ENCODE data around the gene PCSK4.

The PCSK4 gene

DNA sequence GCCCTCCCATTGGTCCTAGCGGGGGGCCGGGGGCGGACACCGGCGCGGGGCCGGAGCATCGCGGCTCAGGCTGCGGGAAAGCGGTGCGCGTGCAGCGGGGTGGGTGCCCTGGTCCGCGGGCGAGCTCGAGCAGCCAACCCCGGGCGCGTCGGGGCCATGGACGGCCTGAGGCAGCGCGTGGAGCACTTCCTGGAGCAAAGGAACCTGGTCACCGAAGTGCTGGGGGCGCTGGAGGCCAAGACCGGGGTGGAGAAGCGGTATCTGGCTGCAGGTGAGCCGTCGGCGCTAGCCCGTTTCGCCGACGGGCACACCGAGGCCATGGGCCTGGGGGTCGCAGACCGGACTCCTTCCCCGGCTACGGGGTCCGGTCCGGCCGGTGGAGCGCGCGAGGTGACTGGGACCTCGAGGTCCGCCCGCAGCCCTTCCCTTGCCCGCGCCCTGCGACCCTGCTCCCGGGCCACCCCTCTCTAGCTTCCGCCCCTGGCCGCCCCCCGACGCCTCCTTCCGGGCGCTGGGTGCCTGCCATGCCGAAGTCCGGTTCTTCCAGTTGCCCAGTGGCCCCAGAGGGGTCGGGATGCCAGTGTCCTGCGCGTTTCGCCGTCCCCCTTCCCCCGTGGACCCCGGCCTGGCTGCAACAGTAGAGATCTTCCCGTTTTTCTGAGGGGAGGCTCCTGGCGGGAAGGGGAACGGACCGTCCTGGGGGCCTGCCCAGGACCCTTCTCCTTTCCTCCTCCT is 1.1 kb upstream of the PCSK4 start, which contains the start of gene REEP6:
Gene REEP6, plus strand, starts transcription at position 68 of the 735 bp plus-strand sequence. Its CDS starts 89 bp downstream, at position 157.
- Histone ChIP-seq H3K4me1 (ENCODE audit: insufficient read depth, low read length) (peaks cover 6% of the 10 kb centered on the region), H3K9me3 (ENCODE audit: low read length) (no peaks in the 10 kb centered on the region)

DNA sequence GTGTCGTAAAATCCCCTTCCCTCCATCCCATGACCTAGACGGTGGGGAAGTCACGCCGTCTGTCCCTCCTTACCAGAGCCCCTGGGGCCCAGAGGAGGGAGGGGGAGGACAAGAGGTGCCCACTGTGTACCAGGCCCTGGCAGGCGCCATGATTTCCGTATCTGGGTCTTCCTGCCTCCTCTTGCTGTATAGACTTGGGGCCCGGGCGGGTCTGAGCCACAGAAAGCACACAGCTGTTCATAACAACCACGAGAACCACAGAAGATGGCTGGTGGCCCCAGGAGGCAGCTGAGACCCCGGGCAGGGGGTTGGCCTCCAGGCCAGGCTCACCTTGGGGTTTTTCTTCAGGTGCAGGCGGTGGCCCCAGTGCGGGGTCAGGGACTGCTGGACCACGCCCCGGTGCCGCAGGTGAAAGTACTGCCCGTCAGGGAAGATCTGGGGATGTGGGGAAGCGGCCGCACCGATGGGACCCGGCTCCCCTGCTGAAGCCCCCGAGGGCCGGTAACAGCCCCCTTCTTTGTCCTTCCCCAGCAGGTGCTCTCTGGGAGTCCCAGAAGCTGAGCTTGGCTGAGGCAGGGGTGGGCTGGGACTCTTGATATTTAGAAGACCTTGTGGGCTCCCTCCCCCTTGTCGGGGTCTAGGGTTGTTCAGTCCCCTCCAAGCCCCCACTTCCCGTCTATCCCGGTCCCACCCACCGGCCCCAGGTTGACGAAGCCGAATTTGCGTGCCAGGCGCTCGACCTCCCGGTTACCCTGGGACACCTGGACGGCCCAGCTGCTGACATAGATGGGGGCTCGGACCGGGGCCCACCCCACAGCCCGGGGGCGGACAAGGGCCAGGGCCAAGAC is 463 bp downstream of the PCSK4 start:
- Histone ChIP-seq H3K9me3 (ENCODE audit: low read length) (no peaks in the 10 kb centered on the region), H3K4me3 (ENCODE audit: low read depth in 1 of 2, low read length in 2 of 2) (peak overlapping the region; percentile 49 to 67), H3K36me3 (ENCODE audit: insufficient read depth, low read length) (no peaks in the 10 kb centered on the region), H3K9ac (ENCODE audit: low read length) (peak overlapping the region; percentile 9), H3K4me1 (ENCODE audit: insufficient read depth, low read length) (peaks cover 6% of the 10 kb centered on the region), H3K27me3 (ENCODE audit: control insufficient read depth in 1 of 2, insufficient read depth in 2 of 2, low read length in 2 of 2) (peaks cover 5 to 18% of the 10 kb centered on the region in 2 donors), H3K27ac (ENCODE audit: low read depth, low read length) (no peak overlapping the region)

More for the DNA sequence above, 1.1 kb upstream of the PCSK4 start, which contains the start of gene REEP6:
- no peak within 1 kb of the TSS for H3K27ac ChIP-seq (ENCODE audit: low read depth, low read length)
- H3K4me3 ChIP-seq (ENCODE audit: low read depth in 1 of 2, low read length in 2 of 2), result peak within 1 kb of the TSS; percentile 49 to 67
- no peaks in the 10 kb centered on the region for H3K36me3 ChIP-seq (ENCODE audit: insufficient read depth, low read length)
- H3K27me3 ChIP-seq (ENCODE audit: control insufficient read depth in 1 of 2, insufficient read depth in 2 of 2, low read length in 2 of 2), result peaks cover 5 to 24% of the 10 kb centered on the region in 2 donors
- H3K9ac ChIP-seq (ENCODE audit: low read length), result peak within 1 kb of the TSS; percentile 9

DNA sequence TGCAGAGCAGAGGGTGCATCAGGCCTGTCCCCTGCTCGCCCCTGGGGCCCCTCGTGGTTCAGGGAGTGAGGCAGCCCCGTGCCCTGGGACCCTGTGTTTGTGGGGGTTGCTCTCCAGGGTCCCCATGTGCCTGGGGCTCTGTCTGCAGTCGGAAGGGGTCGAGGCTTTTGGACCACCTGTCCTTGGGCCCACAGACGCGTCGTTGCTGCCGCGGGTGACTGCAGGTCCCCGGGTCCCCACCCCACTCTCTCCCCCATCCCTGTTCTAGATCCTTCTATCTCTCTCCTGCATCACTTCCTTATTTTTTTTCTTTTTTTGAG is 1.9 kb downstream of the PCSK4 start:
- Histone ChIP-seq H3K4me3 (ENCODE audit: low read depth in 1 of 2, low read length in 2 of 2) (no peak overlapping the region), H3K9ac (ENCODE audit: low read length) (no peak overlapping the region), H3K4me1 (ENCODE audit: insufficient read depth, low read length) (peaks cover 6% of the 10 kb centered on the region), H3K9me3 (ENCODE audit: low read length) (no peaks in the 10 kb centered on the region), H3K27me3 (ENCODE audit: control insufficient read depth in 1 of 2, insufficient read depth in 2 of 2, low read length in 2 of 2) (peaks cover 5 to 16% of the 10 kb centered on the region in 2 donors), H3K27ac (ENCODE audit: low read depth, low read length) (no peak overlapping the region), H3K36me3 (ENCODE audit: insufficient read depth, low read length) (no peaks in the 10 kb centered on the region)

DNA sequence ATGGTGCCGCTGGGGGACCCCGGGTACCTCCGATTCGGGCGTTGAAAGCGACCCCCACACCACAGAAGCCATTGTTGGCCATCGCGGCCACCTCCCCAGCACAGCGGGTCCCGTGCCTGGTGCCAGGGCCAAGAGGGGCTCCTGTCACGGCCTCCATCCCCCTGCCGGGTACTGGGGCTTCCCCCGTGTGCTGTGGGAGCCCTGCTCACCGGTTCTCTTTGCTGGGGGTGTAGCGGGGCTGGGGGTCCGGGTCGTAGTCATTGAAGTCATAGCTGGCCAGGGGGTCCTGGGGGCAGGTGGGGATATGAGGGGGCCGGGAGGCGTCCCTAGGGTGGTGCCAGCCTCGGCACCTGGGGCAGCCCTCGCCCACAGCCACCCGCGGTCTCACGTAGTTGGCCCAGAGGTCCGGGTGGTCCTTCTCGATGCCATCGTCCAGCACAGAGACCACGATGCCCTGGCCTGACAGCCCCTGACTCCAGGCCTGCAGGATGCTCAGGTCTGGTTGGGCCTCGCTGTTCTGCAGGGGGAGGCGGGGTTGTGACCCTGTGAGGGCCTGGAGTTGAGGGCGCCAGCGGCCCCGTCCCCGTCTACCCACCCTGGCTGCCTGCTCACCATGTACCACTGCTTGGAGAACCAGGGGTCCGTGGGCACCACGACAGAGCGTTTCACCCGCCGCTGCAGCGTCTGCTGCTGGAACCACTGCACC is 2.4 kb downstream of the PCSK4 start:
- Histone ChIP-seq H3K4me1 (ENCODE audit: insufficient read depth, low read length) (peaks cover 6% of the 10 kb centered on the region), H3K9me3 (ENCODE audit: low read length) (no peaks in the 10 kb centered on the region), H3K36me3 (ENCODE audit: insufficient read depth, low read length) (no peaks in the 10 kb centered on the region), H3K4me3 (ENCODE audit: low read depth in 1 of 2, low read length in 2 of 2) (no peak overlapping the region), H3K9ac (ENCODE audit: low read length) (no peak overlapping the region), H3K27me3 (ENCODE audit: control insufficient read depth in 1 of 2, insufficient read depth in 2 of 2, low read length in 2 of 2) (peaks cover 2 to 11% of the 10 kb centered on the region in 2 donors), H3K27ac (ENCODE audit: low read depth, low read length) (no peak overlapping the region)

DNA sequence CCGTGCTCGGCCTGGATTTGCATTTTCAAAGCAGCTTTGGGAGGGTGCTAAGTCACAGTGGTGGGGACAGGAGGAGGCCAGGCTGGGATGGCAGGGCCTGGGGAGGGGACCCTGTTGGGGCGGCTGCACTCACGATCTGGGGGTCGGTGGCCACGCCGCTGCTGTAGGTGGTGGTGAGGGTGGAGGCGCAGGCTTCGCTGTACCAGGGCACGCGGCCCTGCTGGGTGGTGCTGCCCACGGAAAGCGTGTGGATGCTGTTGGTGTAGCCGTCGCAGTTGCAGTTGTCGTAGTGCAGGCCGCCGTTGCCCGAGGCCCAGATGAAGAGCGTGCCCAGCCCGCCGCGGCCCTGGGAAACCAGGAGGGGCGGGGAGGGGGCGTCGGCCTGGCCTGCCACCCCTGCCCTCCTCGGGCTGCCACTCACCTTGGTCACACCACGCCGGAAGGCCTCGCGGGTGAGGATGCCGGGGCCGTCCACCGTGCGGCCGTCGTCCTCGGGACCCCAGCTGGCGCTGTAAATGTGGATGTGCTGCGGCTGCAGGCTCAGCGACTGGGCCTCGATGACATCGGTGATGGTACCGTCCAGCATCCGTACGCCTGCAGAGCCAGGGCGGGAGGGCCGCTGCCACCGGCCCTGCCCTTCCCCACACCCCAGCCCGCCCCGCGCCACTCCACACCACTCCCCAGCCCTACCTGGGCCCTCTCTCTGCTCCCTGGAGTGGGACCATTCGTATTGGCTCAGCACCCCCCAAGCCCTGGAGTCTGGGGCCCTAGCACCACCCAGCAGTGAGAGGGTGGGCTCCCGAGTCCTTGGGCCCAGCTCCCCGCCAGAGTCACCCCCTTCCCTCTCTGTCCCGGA is 3.2 kb downstream of the PCSK4 start:
- Histone ChIP-seq H3K4me3 (ENCODE audit: low read depth in 1 of 2, low read length in 2 of 2) (no peak overlapping the region), H3K27me3 (ENCODE audit: control insufficient read depth in 1 of 2, insufficient read depth in 2 of 2, low read length in 2 of 2) (peaks cover 0 to 7% of the 10 kb centered on the region in 2 donors), H3K9ac (ENCODE audit: low read length) (no peak overlapping the region), H3K27ac (ENCODE audit: low read depth, low read length) (no peak overlapping the region), H3K36me3 (ENCODE audit: insufficient read depth, low read length) (no peaks in the 10 kb centered on the region), H3K9me3 (ENCODE audit: low read length) (no peaks in the 10 kb centered on the region), H3K4me1 (ENCODE audit: insufficient read depth, low read length) (peaks cover 6% of the 10 kb centered on the region)

DNA sequence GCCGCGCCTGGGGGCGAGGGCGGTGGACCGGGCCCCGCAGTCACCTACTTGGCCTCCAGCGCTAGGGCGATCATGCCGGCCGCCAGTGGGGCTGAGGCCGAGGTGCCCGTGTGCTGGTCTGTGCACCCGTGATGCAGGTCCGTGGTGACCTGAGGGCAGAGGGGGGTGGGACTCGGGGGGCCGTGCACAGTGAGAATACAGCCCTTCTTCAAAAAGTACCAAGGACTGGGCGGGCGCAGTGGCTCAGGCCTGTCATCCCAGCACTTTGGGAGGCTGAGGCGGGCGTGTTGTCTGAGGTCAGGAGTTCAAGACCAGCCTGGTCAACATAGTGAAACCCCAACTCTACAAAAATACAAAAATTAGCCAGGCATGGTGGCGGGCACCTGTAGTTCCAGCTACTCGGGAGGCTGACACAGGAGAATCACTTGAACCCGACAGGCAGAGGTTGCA is 6.1 kb downstream of the PCSK4 start:
- H3K27ac ChIP-seq (ENCODE audit: low read depth, low read length), result no peak overlapping the region
- no peaks in the 10 kb centered on the region for H3K27me3 ChIP-seq (ENCODE audit: control insufficient read depth in 1 of 2, insufficient read depth in 2 of 2, low read length in 2 of 2)
- no peaks in the 10 kb centered on the region for H3K4me1 ChIP-seq (ENCODE audit: insufficient read depth, low read length)
- H3K4me3 ChIP-seq (ENCODE audit: low read depth in 1 of 2, low read length in 2 of 2), result no peak overlapping the region
- no peaks in the 10 kb centered on the region for H3K36me3 ChIP-seq (ENCODE audit: insufficient read depth, low read length)
- no peaks in the 10 kb centered on the region for H3K9me3 ChIP-seq (ENCODE audit: low read length)
- H3K9ac ChIP-seq (ENCODE audit: low read length), result no peak overlapping the region

DNA sequence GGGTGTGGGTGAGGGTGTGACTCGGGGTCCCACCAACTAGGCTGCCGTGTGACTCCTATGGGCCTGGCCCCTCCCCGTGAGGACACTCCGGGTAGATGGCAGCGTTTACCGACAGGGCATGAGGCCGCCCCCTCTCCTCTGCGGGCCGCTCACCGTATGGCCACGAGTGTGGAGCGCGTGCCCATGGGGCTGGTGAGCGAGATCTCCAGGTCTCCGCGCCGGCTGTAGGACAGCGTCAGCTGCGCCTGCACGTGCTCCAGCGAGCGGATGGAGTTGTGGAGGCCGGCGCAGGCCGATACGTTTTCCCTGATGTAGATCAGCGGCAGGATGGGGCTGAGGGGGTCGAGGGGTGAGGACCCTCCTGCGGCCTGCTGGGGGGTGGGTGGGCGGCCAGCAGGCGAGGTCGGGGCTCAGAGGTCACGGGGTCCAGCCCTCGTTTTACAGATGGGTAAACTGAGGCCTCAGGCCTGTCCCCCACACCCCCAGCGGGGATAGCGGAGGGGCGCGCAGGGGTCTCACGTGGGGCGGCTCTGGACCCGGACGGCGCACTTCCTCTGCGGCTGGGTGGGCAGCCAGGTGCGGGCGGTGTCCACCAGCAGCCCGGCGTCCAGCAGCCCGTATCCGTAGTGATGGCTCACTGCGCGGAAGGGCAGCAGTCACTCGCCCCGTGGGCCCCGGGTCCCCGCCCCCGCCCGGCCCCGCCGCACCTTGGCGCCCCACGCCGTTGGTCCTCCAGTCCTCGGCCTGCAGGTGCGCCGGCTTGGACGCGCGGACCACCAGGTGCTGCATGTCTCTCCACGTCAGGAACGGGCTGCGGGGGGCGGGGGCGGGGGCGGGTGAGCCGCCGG is 6.8 kb downstream of the PCSK4 start:
- no peak overlapping the region for H3K9ac ChIP-seq (ENCODE audit: low read length)
- no peaks in the 10 kb centered on the region for H3K27me3 ChIP-seq (ENCODE audit: control insufficient read depth in 1 of 2, insufficient read depth in 2 of 2, low read length in 2 of 2)
- no peaks in the 10 kb centered on the region for H3K9me3 ChIP-seq (ENCODE audit: low read length)
- no peaks in the 10 kb centered on the region for H3K36me3 ChIP-seq (ENCODE audit: insufficient read depth, low read length)
- H3K27ac ChIP-seq (ENCODE audit: low read depth, low read length), result no peak overlapping the region
- H3K4me1 ChIP-seq (ENCODE audit: insufficient read depth, low read length), result peaks cover 1% of the 10 kb centered on the region
- H3K4me3 ChIP-seq (ENCODE audit: low read depth in 1 of 2, low read length in 2 of 2), result no peak overlapping the region

DNA sequence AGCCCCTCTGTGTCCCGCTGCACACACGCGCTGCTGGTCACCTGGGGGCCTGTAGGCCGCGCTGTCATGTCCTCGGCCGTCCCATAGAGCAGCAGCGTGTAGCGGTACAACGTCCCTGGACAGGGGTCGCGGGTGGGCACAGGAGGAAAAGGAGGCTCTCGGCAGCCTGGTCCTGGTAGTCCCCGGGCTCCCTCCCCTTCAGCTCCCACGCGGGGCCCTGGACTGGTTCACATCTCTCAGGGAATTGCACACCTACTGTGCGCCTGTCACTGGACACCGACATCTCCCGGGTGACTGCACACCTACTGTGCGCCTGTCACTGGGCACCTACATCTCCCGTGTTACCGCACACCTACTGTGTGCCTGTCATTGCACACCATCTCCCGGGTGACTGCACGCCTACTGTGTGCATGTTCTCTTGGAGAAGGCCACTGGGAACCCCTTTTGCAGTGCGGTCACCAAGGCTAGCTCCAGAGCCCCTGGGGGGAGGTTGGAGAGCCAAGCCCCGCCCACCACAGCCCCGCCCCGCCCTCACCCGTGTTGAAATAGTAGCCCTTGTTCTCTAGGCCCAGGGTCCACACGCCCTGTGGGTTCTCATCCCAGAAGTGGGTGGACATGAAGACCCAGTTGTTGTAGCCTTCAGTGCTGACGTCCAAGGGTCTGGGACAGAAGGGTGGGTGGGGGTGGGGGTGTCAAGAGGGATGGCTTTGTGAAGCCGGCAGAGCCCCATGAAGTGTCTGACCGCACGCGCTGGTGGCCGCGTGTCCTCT is 7.6 kb downstream of the PCSK4 start:
- no peaks in the 10 kb centered on the region for H3K27me3 ChIP-seq (ENCODE audit: control insufficient read depth in 1 of 2, insufficient read depth in 2 of 2, low read length in 2 of 2)
- no peak overlapping the region for H3K27ac ChIP-seq (ENCODE audit: low read depth, low read length)
- no peaks in the 10 kb centered on the region for H3K36me3 ChIP-seq (ENCODE audit: insufficient read depth, low read length)
- no peaks in the 10 kb centered on the region for H3K9me3 ChIP-seq (ENCODE audit: low read length)
- peaks cover 5% of the 10 kb centered on the region for H3K4me1 ChIP-seq (ENCODE audit: insufficient read depth, low read length)
- H3K9ac ChIP-seq (ENCODE audit: low read length), result no peak overlapping the region
- no peak overlapping the region for H3K4me3 ChIP-seq (ENCODE audit: low read depth in 1 of 2, low read length in 2 of 2)

DNA sequence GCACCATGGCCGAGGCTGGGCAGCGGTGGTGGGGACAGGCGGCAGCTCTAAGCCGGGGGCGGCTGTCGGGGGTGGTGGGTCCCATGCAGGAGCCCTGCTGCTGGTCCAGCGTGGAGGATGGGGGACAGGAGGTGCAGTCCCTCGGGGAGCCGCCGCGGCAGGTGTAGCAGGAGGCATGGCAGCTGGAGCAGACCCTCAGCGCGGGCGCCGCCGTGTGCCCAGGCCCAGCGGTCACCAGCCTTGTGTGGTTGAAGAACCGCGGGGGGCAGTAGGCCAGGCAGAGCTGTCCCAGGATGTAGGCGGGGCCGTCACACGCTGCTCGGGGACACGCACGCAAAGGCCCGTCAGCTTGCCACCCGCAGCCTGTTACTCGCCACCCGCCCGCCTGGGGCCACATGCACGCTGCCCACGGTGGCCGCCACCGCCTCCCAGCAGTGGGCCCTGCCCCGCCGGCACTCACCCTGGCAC is 8.2 kb downstream of the PCSK4 start:
- Histone ChIP-seq H3K27ac (ENCODE audit: low read depth, low read length) (no peak overlapping the region), H3K27me3 (ENCODE audit: control insufficient read depth in 1 of 2, insufficient read depth in 2 of 2, low read length in 2 of 2) (no peaks in the 10 kb centered on the region), H3K36me3 (ENCODE audit: insufficient read depth, low read length) (no peaks in the 10 kb centered on the region), H3K4me1 (ENCODE audit: insufficient read depth, low read length) (peaks cover 5% of the 10 kb centered on the region), H3K4me3 (ENCODE audit: low read depth in 1 of 2, low read length in 2 of 2) (no peak overlapping the region), H3K9ac (ENCODE audit: low read length) (no peak overlapping the region), H3K9me3 (ENCODE audit: low read length) (no peaks in the 10 kb centered on the region)

Data from muscle layer of colon (tissue), 2 donors.